DOHH2 (cell line): ENCODE measurements around the gene CCDC7.
"Not testable (repeated sequence)": the region's sequence is repeated elsewhere in the genome, so short reads cannot be mapped to it uniquely, and the experiment has no call there.

Experiments used
- H3F3A ChIP-seq: fragments of 200-600 bp; sonication (generic), shearing (Covaris generic); 2 replicates; pipeline ENCODE4 v1.6.0; 2016; ENCODE audit warnings: antibody characterized with exemption, mild to moderate bottlenecking; ENCODE audit not compliant: control insufficient read depth, insufficient read depth
- H3K27ac ChIP-seq: fragments of 200-600 bp; sonication (generic); 2 replicates; pipeline ENCODE4 v1.5.1; 2014; ENCODE audit warnings: low read depth, mild to moderate bottlenecking, low read length, moderate library complexity
- H3K27me3 ChIP-seq: fragments of 200-600 bp; sonication (generic); 2 replicates; pipeline ENCODE4 v1.6.1; 2014; ENCODE audit warnings: mild to moderate bottlenecking, low read length, mixed read lengths; ENCODE audit not compliant: control insufficient read depth
- H3K36me3 ChIP-seq: fragments of 200-600 bp; sonication (generic); 2 replicates; pipeline ENCODE4 v1.6.1; 2014; ENCODE audit warnings: mild to moderate bottlenecking, low read length, moderate library complexity, mixed read lengths; ENCODE audit not compliant: control insufficient read depth
- H3K4me1 ChIP-seq: fragments of 200-600 bp; sonication (generic); 2 replicates; pipeline ENCODE4 v1.6.1; 2014; ENCODE audit warnings: mild to moderate bottlenecking, low read length, mixed read lengths; ENCODE audit not compliant: control insufficient read depth
- H3K4me2 ChIP-seq: fragments of 200-600 bp; sonication (generic); 2 replicates; pipeline ENCODE4 v1.6.0; 2014; ENCODE audit warnings: mild to moderate bottlenecking, low read length, moderate library complexity
- H3K4me3 ChIP-seq: fragments of 200-600 bp; sonication (generic); 2 replicates; pipeline ENCODE4 v1.5.1; 2014; ENCODE audit warnings: mild to moderate bottlenecking, low read length, mixed read lengths
- H3K79me2 ChIP-seq: fragments of 200-600 bp; sonication (generic); 2 replicates; pipeline ENCODE4 v1.6.1; 2014; ENCODE audit warnings: mild to moderate bottlenecking, low read length, mixed read lengths; ENCODE audit not compliant: control insufficient read depth
- H3K9me2 ChIP-seq: fragments of 200-600 bp; sonication (generic); replicated peaks from 2 replicates; pipeline ENCODE4 v1.6.1; 2014; ENCODE audit warnings: mild to moderate bottlenecking, low read length, mixed read lengths; ENCODE audit not compliant: control insufficient read depth
- H3K9me3 ChIP-seq: fragments of 200-600 bp; sonication (generic); 2 replicates; pipeline ENCODE4 v1.6.1; 2014; ENCODE audit warnings: antibody characterized with exemption, low read length, mixed read lengths; ENCODE audit not compliant: control insufficient read depth, insufficient read depth
- H4K20me1 ChIP-seq: fragments of 200-600 bp; sonication (generic); 2 replicates; pipeline ENCODE4 v1.6.0; 2014; ENCODE audit warnings: low read depth, mild to moderate bottlenecking, antibody characterized with exemption, low read length, moderate library complexity; ENCODE audit not compliant: control insufficient read depth, insufficient read depth
- EZH2phosphoT487 ChIP-seq: fragments of 200-600 bp; sonication (generic); IDR thresholded peaks from 2 replicates; pipeline ENCODE4 v1.6.1; 2017; ENCODE audit warnings: borderline replicate concordance, mild to moderate bottlenecking, antibody characterized with exemption, low read length, moderate library complexity, mixed read lengths
- TF ChIP-seq, protein P1 (sequence below): fragments of 200-600 bp; sonication (generic); IDR thresholded peaks from one replicate; pipeline ENCODE4 v1.5.1; 2014; ENCODE audit warnings: antibody characterized with exemption, mild to moderate bottlenecking, low read depth, low read length; ENCODE audit not compliant: poor library complexity, severe bottlenecking

CCDC7 gene

DNA sequence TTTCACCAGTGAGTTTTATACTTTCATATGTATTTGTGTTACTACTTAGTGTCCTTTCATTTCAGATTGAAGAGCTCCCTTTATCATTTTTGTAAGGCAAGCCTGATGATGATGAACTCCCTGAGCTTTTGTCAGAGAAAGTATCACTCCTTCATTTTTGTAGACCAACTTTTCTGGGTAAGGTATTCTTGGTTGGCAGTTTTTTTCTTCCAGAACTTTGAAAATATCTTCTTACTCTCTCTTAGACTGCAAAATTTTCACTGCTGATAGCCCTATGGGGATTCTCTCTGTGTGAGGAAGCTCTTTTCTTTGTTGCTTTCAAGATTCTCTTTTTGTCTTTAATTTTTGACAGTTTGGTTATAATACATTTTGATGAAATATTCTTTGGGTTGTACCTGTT lies 35.7 kb downstream of the CCDC7 start:
- Histone ChIP-seq H3K4me3 (no peak overlapping the region), H3K36me3 (peaks cover 5% of the 10 kb centered on the region; the same call in 1 of the 2 replicates), H3K4me2 (no peak overlapping the region), H3K4me1 (no peaks in the 10 kb centered on the region), H4K20me1 (no peaks in the 10 kb centered on the region), H3K79me2 (no peaks in the 10 kb centered on the region), H3F3A (no peaks in the 10 kb centered on the region), H3K27me3 (no peaks in the 10 kb centered on the region), H3K9me2 (no peaks in the 10 kb centered on the region), H3K27ac (no peak overlapping the region), H3K9me3 (no peaks in the 10 kb centered on the region)
- no peak for TF ChIP-seq EZH2phosphoT487
- TF ChIP-seq, protein P1, sequence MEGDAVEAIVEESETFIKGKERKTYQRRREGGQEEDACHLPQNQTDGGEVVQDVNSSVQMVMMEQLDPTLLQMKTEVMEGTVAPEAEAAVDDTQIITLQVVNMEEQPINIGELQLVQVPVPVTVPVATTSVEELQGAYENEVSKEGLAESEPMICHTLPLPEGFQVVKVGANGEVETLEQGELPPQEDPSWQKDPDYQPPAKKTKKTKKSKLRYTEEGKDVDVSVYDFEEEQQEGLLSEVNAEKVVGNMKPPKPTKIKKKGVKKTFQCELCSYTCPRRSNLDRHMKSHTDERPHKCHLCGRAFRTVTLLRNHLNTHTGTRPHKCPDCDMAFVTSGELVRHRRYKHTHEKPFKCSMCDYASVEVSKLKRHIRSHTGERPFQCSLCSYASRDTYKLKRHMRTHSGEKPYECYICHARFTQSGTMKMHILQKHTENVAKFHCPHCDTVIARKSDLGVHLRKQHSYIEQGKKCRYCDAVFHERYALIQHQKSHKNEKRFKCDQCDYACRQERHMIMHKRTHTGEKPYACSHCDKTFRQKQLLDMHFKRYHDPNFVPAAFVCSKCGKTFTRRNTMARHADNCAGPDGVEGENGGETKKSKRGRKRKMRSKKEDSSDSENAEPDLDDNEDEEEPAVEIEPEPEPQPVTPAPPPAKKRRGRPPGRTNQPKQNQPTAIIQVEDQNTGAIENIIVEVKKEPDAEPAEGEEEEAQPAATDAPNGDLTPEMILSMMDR = no peak

DNA sequence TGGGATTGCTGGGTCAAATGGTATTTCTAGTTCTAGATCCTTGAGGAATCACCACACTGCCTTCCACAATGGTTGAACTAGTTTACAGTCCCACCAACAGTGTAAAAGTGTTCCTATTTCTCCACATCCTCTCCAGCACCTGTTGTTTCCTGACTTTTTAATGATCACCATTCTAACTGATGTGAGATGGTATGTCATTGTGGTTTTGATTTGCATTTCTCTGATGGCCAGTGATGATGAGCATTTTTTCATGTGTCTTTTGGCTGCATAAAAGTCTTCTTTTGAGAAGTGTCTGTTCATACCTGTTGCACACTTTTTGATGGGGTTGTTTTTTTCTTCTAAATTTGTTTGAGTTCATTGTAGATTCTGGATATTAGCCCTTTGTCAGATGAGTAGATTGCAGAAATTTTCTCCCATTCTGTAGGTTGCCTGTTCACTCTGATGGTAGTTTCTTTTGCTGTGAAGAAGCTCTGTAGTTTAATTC lies 37.1 kb downstream of the CCDC7 start:
- not testable (repeated sequence) for H3K9me3 ChIP-seq, H3K4me3 ChIP-seq, H3K4me2 ChIP-seq, H4K20me1 ChIP-seq, H3K4me1 ChIP-seq, H3F3A ChIP-seq, H3K27ac ChIP-seq, H3K27me3 ChIP-seq, H3K9me2 ChIP-seq, H3K79me2 ChIP-seq, H3K36me3 ChIP-seq

DNA sequence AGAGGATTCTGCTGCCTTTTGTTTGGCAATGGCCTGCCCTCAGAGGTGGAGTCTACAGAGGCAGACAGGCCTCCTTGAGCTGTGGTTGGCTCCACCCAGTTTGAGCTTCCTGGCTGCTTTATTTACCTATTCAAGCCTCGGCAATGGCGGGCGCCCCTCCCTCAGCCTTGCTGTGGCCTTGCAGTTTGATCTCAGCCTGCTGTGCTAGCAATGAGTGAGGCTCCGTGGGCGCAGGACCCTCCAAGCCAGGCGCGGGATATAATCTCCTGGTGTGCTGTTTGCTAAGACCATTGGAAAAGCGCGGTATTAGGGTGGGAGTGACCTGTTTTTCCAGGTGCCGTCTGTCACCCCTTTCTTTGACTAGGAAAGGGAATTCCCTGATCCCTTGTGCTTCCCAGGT lies 42.1 kb downstream of the CCDC7 start:
- H3K36me3 ChIP-seq, H3F3A ChIP-seq, H3K9me2 ChIP-seq, H3K27me3 ChIP-seq, H3K27ac ChIP-seq, H3K4me3 ChIP-seq, H3K4me1 ChIP-seq, H3K79me2 ChIP-seq, H3K9me3 ChIP-seq, H4K20me1 ChIP-seq, H3K4me2 ChIP-seq: not testable (repeated sequence)

DNA sequence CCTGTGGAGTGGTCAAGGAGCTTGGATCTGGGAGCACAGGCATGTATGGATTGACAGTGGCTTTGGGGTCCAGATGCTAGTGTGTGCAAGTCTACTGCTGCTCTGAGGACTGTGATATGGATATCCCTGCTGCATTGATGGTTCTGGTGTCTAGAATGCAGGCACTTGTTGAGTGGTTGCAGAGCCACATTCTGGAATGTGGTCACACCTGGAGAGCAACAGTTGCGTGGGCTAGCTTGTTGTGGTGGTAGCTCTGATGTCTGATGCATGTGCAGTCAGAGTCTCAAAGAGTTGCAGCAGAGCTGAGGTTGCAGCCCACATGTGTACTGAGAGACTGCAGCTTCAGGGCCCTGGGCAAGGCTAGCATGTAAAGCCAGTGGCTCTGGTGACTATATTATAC lies 43.2 kb downstream of the CCDC7 start:
- TF ChIP-seq EZH2phosphoT487 = no peak
- TF ChIP-seq, protein P1 = no peak
- H3K79me2 ChIP-seq = no peaks in the 10 kb centered on the region

More for the DNA sequence above, 43.2 kb downstream of the CCDC7 start:
- Histone ChIP-seq H3K4me1 (no peaks in the 10 kb centered on the region), H3K27me3 (no peaks in the 10 kb centered on the region), H3F3A (no peaks in the 10 kb centered on the region), H4K20me1 (no peaks in the 10 kb centered on the region), H3K4me2 (no peak overlapping the region), H3K27ac (no peak overlapping the region), H3K9me3 (no peaks in the 10 kb centered on the region), H3K36me3 (no peaks in the 10 kb centered on the region; the same call in 1 of the 2 replicates), H3K9me2 (no peaks in the 10 kb centered on the region), H3K4me3 (no peak overlapping the region)
